Panc1 (cell line): ENCODE results near the gene ALDOC. TPM values are rescaled to one million over a fixed set of nuclear protein-coding genes. Genes with fewer than 3 reads are reported as not detected.

Experiments used
- ATAC-seq: fragments of 200-7000 bp; cut with Tn5 transposase; 2 replicates; pipeline ENCODE4 v1.9.1; 2020; ENCODE audit warnings: mild to moderate bottlenecking, moderate library complexity
- BruUV-seq: library from RNA; stranded (reverse); fragments of 400-500 nt; replicated peaks from 2 replicates; lab custom pipeline; 2021; lab: Mats Ljungman, UMichigan
- CTCF ChIA-PET: fragments of 300-600 bp; sonication (Branson Sonifier 250); formaldehyde crosslinking; loops from one replicate; lab custom pipeline; 2022; ENCODE audit warnings: antibody characterized with exemption; lab: Charles Lee
- POLR2A ChIA-PET: fragments of 300-600 bp; sonication (Branson Sonifier 250); formaldehyde crosslinking; loops from one replicate; lab custom pipeline; 2022; ENCODE audit warnings: antibody characterized with exemption; lab: Charles Lee
- DNase-seq: peaks from one replicate; pipeline ENCODE4 v3.0.0-alpha.2; 2010; ENCODE audit warnings: low read depth, low spot score
- H3K27ac ChIP-seq: 2 replicates; pipeline ENCODE4 v1.5.1; 2011; ENCODE audit warnings: mild to moderate bottlenecking, low read length, inconsistent platforms
- H3K27me3 ChIP-seq: fragments of 200-500 bp; sonication (Bioruptor generic); 2 replicates; pipeline ENCODE4 v1.6.0; 2014; ENCODE audit warnings: low read length, inconsistent platforms; ENCODE audit not compliant: control insufficient read depth, insufficient read depth
- H3K36me3 ChIP-seq: fragments of 200-500 bp; sonication (Bioruptor generic); 2 replicates; pipeline ENCODE4 v1.5.1; 2014; ENCODE audit warnings: inconsistent platforms, mild to moderate bottlenecking, low read length, moderate library complexity; ENCODE audit not compliant: control insufficient read depth, insufficient read depth
- H3K4me1 ChIP-seq: 2 replicates; pipeline ENCODE4 v1.5.1; 2011; ENCODE audit warnings: inconsistent platforms, mild to moderate bottlenecking, low read length, moderate library complexity; ENCODE audit not compliant: control insufficient read depth, insufficient read depth
- H3K4me3 ChIP-seq, 2 experiments: 2 replicates each; pipeline ENCODE4 v1.5.1; 2011 to 2012; ENCODE audit warnings: low read depth in 2 of 2, low read length in 2 of 2, mild to moderate bottlenecking in 2 of 2, inconsistent platforms in 1 of 2, moderate library complexity in 1 of 2
- H3K9me3 ChIP-seq: fragments of 200-500 bp; sonication (Bioruptor generic); 2 replicates; pipeline ENCODE4 v1.5.1; 2014; ENCODE audit warnings: low read depth, mild to moderate bottlenecking, inconsistent platforms, low read length, moderate library complexity; ENCODE audit not compliant: control insufficient read depth, insufficient read depth
- CTCF ChIP-seq: fragments of 450-650 bp; IDR thresholded peaks from 2 replicates; pipeline ENCODE4 v1.5.1; 2017; ENCODE audit warnings: mild to moderate bottlenecking
- POLR2AphosphoS5 ChIP-seq: IDR thresholded peaks from 2 replicates; pipeline ENCODE4 v1.6.1; 2012; ENCODE audit warnings: mild to moderate bottlenecking, low read depth, low read length, moderate library complexity
- REST ChIP-seq, 2 experiments: IDR thresholded peaks; 2 replicates each; pipeline ENCODE4 v1.6.1; 2011 to 2012; ENCODE audit warnings: low read depth in 2 of 2, control low read depth in 1 of 2, low read length in 1 of 2, mild to moderate bottlenecking in 1 of 2, moderate library complexity in 1 of 2; ENCODE audit not compliant: insufficient read depth in 1 of 2
- SIN3A ChIP-seq: IDR thresholded peaks from 2 replicates; pipeline ENCODE4 v1.6.1; 2012; ENCODE audit warnings: low read depth, mild to moderate bottlenecking, low read length, moderate library complexity, borderline replicate concordance; ENCODE audit not compliant: insufficient read depth
- TCF7L2 ChIP-seq: IDR thresholded peaks from 2 replicates; pipeline ENCODE4 v1.6.1; 2011; ENCODE audit warnings: mild to moderate bottlenecking, low read depth, low read length, inconsistent platforms
- in situ Hi-C: cut with HindIII; loops from 2 replicates; pipeline ENCODE4 v1.10.0; 2016; ENCODE audit warnings: low sequenced_read_pairs, low pct_unique_long_range_greater_than_20kb
- intact Hi-C: fragments of 100-400 bp; cut with micrococcal nuclease; formaldehyde crosslinking; loops from one replicate; pipeline ENCODE4 v1.10.0; 2022; ENCODE audit not compliant: unreplicated experiment
- total RNA-seq: library from RNA; stranded (reverse); gene quantifications from one replicate; pipeline ENCODE4 v1.2.1, GENCODE V29; 2021; ENCODE audit not compliant: unreplicated experiment

The ALDOC gene
- total RNA-seq, 1 experiment from 2014 or later, result 13.4 TPM

- Histone ChIP-seq H3K27me3 (no peaks in the 10 kb centered on the region), H3K9me3 (no peaks in the 10 kb centered on the region), H3K4me3 (no peak overlapping the region), H3K27ac (no peak overlapping the region), H3K4me1 (no peaks in the 10 kb centered on the region), H3K36me3 (no peaks in the 10 kb centered on the region)
- no peak for DNase-seq
- intact Hi-C loops, result no loop called here
- ATAC-seq, result no peak
- ChIA-PET CTCF (no interaction called here), POLR2A (no interaction called here)
- BruUV-seq, result no TSS peak
- TF ChIP-seq SIN3A (no peak), CTCF (no peak), REST (IDR thresholded peaks at IDR 0.05; ENCODE audit: insufficient read depth in 1 of 2, low read depth in 2 of 2, low read length in 1 of 2) (no peak), POLR2AphosphoS5 (no peak), TCF7L2 (no peak)
- in situ Hi-C loops, result no loop called here
Measured at GRCh38 chr17:28545141-28545503, 31.6 kb downstream of the ALDOC start.

GRCh38 chr17:28544402-28545140, 32.1 kb downstream of the ALDOC start:
- H3K27ac ChIP-seq, result no peak overlapping the region
- no peak for DNase-seq
- no peaks in the 10 kb centered on the region for H3K9me3 ChIP-seq
- no peak for ATAC-seq
- H3K4me1 ChIP-seq, result no peaks in the 10 kb centered on the region
- POLR2A ChIA-PET, result interaction anchor here (0.6 kb wide), 1 partner anchor 197 kb away, joined by 5 read pairs; no protein-coding TSS in a partner anchor
- CTCF ChIA-PET, result no interaction called here
- in situ Hi-C loops (no loop called here), intact Hi-C loops (no loop called here)
- no TSS peak for BruUV-seq
- no peak for TF ChIP-seq POLR2AphosphoS5
- TF ChIP-seq TCF7L2, result no peak
- no peak for TF ChIP-seq CTCF
- no peak for TF ChIP-seq REST (IDR thresholded peaks at IDR 0.05; ENCODE audit: insufficient read depth in 1 of 2, low read depth in 2 of 2, low read length in 1 of 2)
- no peak for TF ChIP-seq SIN3A
- H3K36me3 ChIP-seq, result no peaks in the 10 kb centered on the region
- no peaks in the 10 kb centered on the region for H3K27me3 ChIP-seq
- H3K4me3 ChIP-seq, result no peak overlapping the region
